Epithelial cell of proximal tubule (primary cell): Measurements from ENCODE around the gene GRHPR. TPM values are rescaled to one million over a fixed set of nuclear protein-coding genes. Genes with fewer than 3 reads are reported as not detected.

ENCODE experiments used
- DNase-seq: peaks from one replicate; pipeline ENCODE4 v3.0.0-alpha.2; 2011; ENCODE audit warnings: low read depth
- H3K4me3 ChIP-seq: 2 replicates; pipeline ENCODE4 v1.5.1; 2011; ENCODE audit warnings: low read depth, mild to moderate bottlenecking, low read length
- CTCF ChIP-seq: conservative IDR thresholded peaks from 2 replicates; pipeline ENCODE4 v1.5.1; 2012; ENCODE audit warnings: low read depth, mild to moderate bottlenecking, low read length
- total RNA-seq: library from RNA; depleted of rRNA; stranded (reverse); fragments of >200 nt; gene quantifications from 2 replicates; pipeline ENCODE4 v1.2.3, GENCODE V29; 2015

GRHPR gene
- total RNA-seq, 1 donor from 2014 or later = 138 TPM

GRCh38 chr9:37446401-37446800 lies 23.9 kb downstream of the GRHPR start:
- DNase-seq = no peak
- H3K4me3 ChIP-seq = no peak overlapping the region
- TF ChIP-seq CTCF = no peak

GRCh38 chr9:37447111-37447510 lies 24.6 kb downstream of the GRHPR start:
- no peak for DNase-seq
- H3K4me3 ChIP-seq = no peak overlapping the region
- no peak for TF ChIP-seq CTCF

- no peak for DNase-seq
- no peak overlapping the region for H3K4me3 ChIP-seq
- TF ChIP-seq CTCF = no peak
These were observed 27.6 kb downstream of the GRHPR start for GRCh38 chr9:37449862-37450632.

GRCh38 chr9:37451628-37452027 lies 29.1 kb downstream of the GRHPR start:
- H3K4me3 ChIP-seq = no peak overlapping the region
- TF ChIP-seq CTCF = no peak
- no peak for DNase-seq

- no peak overlapping the region for H3K4me3 ChIP-seq
- no peak for TF ChIP-seq CTCF
- no peak for DNase-seq
These were observed 30.1 kb downstream of the GRHPR start for GRCh38 chr9:37452611-37453010.

- no peak for DNase-seq
- TF ChIP-seq CTCF = no peak
- no peak overlapping the region for H3K4me3 ChIP-seq
These were observed 31.3 kb downstream of the GRHPR start for GRCh38 chr9:37453827-37454226.

GRCh38 chr9:37454238-37454637 lies 31.7 kb downstream of the GRHPR start:
- TF ChIP-seq CTCF = no peak
- no peak overlapping the region for H3K4me3 ChIP-seq
- no peak for DNase-seq
